K562 (cell line): ENCODE data around the gene RPS8. TPM values are rescaled to one million over a fixed set of nuclear protein-coding genes. Genes with fewer than 3 reads are reported as not detected.
A peak's percentile ranks its signal among the peaks of the same experiment; 100 is the strongest.

Experiments
- CREM ChIP-seq: IDR thresholded peaks from 2 replicates; pipeline ENCODE4 v1.6.1; 2014; ENCODE audit warnings: antibody characterized with exemption, low read depth
- ETS1 ChIP-seq: conservative IDR thresholded peaks from 2 replicates; pipeline ENCODE4 v1.6.1; 2011; ENCODE audit warnings: low read depth, mild to moderate bottlenecking, low read length; ENCODE audit not compliant: control insufficient read depth
- FOS ChIP-seq: IDR thresholded peaks from 3 replicates; pipeline ENCODE4 v1.6.1; 2011; ENCODE audit not compliant: insufficient read length; ENCODE audit errors: extremely low read depth
- HINFP ChIP-seq: fragments of 450-650 bp; conservative IDR thresholded peaks from 2 replicates; pipeline ENCODE4 v1.6.1; 2016; ENCODE audit warnings: missing genetic modification characterization, low read depth, mild to moderate bottlenecking, control low read depth, missing compliant biosample characterization
- HMGXB4 ChIP-seq: sonication (generic); formaldehyde crosslinking; IDR thresholded peaks from 2 replicates; pipeline ENCODE4 v1.8.1; 2023; ENCODE audit warnings: mild to moderate bottlenecking, missing genetic modification reagents
- KAT2B ChIP-seq: IDR thresholded peaks from one replicate; pipeline ENCODE4 v1.6.1; 2012; ENCODE audit warnings: low read depth, mild to moderate bottlenecking, control low read depth, inconsistent platforms, low read length, moderate library complexity
- KLF10 ChIP-seq: fragments of 250-450 bp; sonication (Bioruptor Pico); IDR thresholded peaks from 2 replicates; pipeline ENCODE4 v1.6.1; 2021; ENCODE audit warnings: matching md5 sums
- MCM5 ChIP-seq: fragments of 450-650 bp; IDR thresholded peaks from 2 replicates; pipeline ENCODE4 v1.6.1; 2016; ENCODE audit warnings: low read depth
- NCOR1 ChIP-seq: fragments of 450-650 bp; IDR thresholded peaks from 2 replicates; pipeline ENCODE4 v1.6.1; 2016; ENCODE audit warnings: mild to moderate bottlenecking, moderate library complexity
- NFATC3 ChIP-seq: fragments of 450-650 bp; IDR thresholded peaks from 2 replicates; pipeline ENCODE4 v1.6.1; 2017; ENCODE audit warnings: mild to moderate bottlenecking
- NFE2 ChIP-seq: IDR thresholded peaks from 2 replicates; pipeline ENCODE4 v1.6.1; 2014; ENCODE audit warnings: antibody characterized with exemption, low read depth
- SRF ChIP-seq, 2 experiments: fragments of 250-450, 450-650 bp in 1 of 2; sonication (Bioruptor Pico) in 1 of 2; sonication (generic) in 1 of 2; formaldehyde crosslinking; IDR thresholded peaks; 2 replicates each; pipeline versions ENCODE4 v1.5.0 to v1.5.1; 2020 to 2022; ENCODE audit warnings: mild to moderate bottlenecking in 1 of 2, missing genetic modification reagents in 1 of 2
- THAP12 ChIP-seq: fragments of 250-450 bp; sonication (Bioruptor Pico); IDR thresholded peaks from 2 replicates; pipeline ENCODE4 v1.9.0; 2021; ENCODE audit warnings: mild to moderate bottlenecking, inconsistent platforms
- XRCC5 ChIP-seq: fragments of 200-400 bp; formaldehyde crosslinking; IDR thresholded peaks from 2 replicates; pipeline ENCODE4 v1.6.1; 2017; ENCODE audit warnings: low read depth, mild to moderate bottlenecking, low read length
- YY1 ChIP-seq, 3 experiments: IDR thresholded peaks; 2 replicates each; pipeline ENCODE4 v1.6.1; 2011; ENCODE audit warnings: low read length in 2 of 3, mild to moderate bottlenecking in 2 of 3, moderate library complexity in 2 of 3, borderline replicate concordance in 1 of 3, control low read depth in 1 of 3, low read depth in 1 of 3; ENCODE audit not compliant: insufficient read depth in 3 of 3, insufficient replicate concordance in 2 of 3, control insufficient read depth in 1 of 3, insufficient read length in 1 of 3; ENCODE audit errors: extremely low read depth in 1 of 3
- ZNF121 ChIP-seq: sonication (generic); formaldehyde crosslinking; conservative IDR thresholded peaks from 2 replicates; pipeline ENCODE4 v1.8.0; 2022; ENCODE audit warnings: missing genetic modification reagents
- ZNF347 ChIP-seq: fragments of 450-650 bp; formaldehyde crosslinking; IDR thresholded peaks from 2 replicates; pipeline ENCODE4 v1.4.0; 2020; ENCODE audit warnings: low read depth, mild to moderate bottlenecking, moderate library complexity
- ZNF695 ChIP-seq: fragments of 450-650 bp; formaldehyde crosslinking; IDR thresholded peaks from 2 replicates; pipeline ENCODE4 v1.4.0; 2020; ENCODE audit warnings: mild to moderate bottlenecking, moderate library complexity
- polyA plus RNA-seq, 8 experiments: library from polyadenylated mRNA; depleted of rRNA in 4 of 8; stranded (reverse) in 5 of 8; unstranded in 3 of 8; fragments of >200 nt; fragmentation: Nextera tagmentation in 2 of 8; fragmentation: Illumina TruSeq in 1 of 8; extraction: Ambion mirVana in 2 of 8; extraction: Trizol in 1 of 8; gene quantifications; 2 replicates each; pipeline versions ENCODE4 v1.2.1 to v1.2.3, GENCODE V29; 2011 to 2014; ENCODE audit warnings: inconsistent platforms in 1 of 8, missing spikeins in 1 of 8
- total RNA-seq, 7 experiments: library from RNA; depleted of rRNA in 6 of 7; stranded (reverse); fragments of >200 nt in 6 of 7; fragmentation: Illumina TruSeq in 2 of 7; extraction: Trizol in 2 of 7; gene quantifications; 2 replicates each; pipeline versions ENCODE4 v1.2.1 to v1.2.3, GENCODE V29; 2011 to 2021; ENCODE audit warnings: low replicate concordance in 1 of 7

The RPS8 gene
- total and polyA plus RNA-seq, 9 of the 15 experiments (the other 6 are each of a cell fraction or from before 2014, with no cell fraction given): 2,431 to 4,168 (median 3,109) TPM

DNA sequence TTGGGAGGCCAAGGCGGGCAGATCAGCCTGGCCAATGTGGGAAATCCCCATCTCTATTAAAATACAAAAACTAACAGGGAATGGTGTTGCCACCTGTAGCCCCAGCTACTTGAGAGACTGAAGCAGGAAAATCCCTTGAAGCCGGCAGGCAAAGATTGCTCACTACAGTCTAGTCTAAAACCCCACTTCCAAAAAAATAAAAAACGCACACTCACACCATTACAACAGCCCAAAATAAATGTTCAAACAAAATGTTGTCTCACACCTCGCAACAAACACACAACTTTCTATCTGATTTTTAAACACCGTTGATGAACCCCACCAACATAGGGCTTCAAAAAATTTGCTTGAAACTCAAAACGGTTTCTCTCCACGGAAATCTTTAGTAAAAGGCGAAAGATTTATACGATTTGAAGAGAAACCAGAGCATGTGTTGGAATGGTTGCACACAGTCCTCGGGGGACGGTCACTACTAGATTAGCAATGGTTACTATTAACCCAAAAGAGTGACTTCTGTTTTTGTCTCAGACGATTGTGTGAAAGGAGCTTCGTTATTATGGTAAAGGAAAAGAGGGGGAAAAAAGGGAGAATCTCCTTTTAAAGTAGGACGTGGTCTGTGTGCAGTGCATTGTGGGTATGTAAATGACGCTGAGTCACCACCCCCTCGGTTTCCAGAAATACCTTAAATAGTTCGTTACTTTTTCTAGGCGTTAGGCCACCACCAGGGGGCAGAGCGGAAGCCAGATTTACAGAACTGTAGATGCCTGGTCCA lies 44.4 kb upstream of the RPS8 start, which contains the start of gene RNU5D-1 (continued):
- TF ChIP-seq HMGXB4 (CRISPR knock-in tag) (0 out of 2 replicates have a peak, but pooled peaks have one; percentile 37), ZNF121 (CRISPR knock-in tag) (no peak), ETS1 (peak; percentile 97; the same call in 1 of the 2 replicates), MCM5 (no peak), HINFP (tag) (peak; percentile 62; the same call in 1 of the 2 replicates), NCOR1 (peak; percentile 99), SRF (CRISPR knock-in tag; IDR thresholded peaks at IDR 0.05) (peak; percentile 92 to 93), FOS (peak; percentile 45), KLF10 (CRISPR knock-in tag) (peak; percentile 98), NFE2 (peak; percentile 93), ZNF695 (CRISPR knock-in tag) (peak; percentile 99), NFATC3 (peak; percentile 92), XRCC5 (peak; percentile 74), CREM (peak; percentile 66; the same call in 1 of the 2 replicates), YY1 (IDR thresholded peaks at IDR 0.05; ENCODE audit: borderline replicate concordance in 1 of 3, control insufficient read depth in 1 of 3, extremely low read depth in 1 of 3, insufficient read depth in 3 of 3, insufficient read length in 1 of 3, insufficient replicate concordance in 2 of 3, low read depth in 1 of 3, low read length in 2 of 3) (peak in 1 of 3 experiments; percentile 80), KAT2B (no peak), THAP12 (peak; percentile 98), ZNF347 (CRISPR knock-in tag) (peak; percentile 93)
